HG03060 (cell line): ENCODE results near the gene NIN.
A peak's percentile ranks its signal among the peaks of the same experiment; 100 is the strongest.

Experiments used
- ATAC-seq: cut with Tn5 transposase; IDR thresholded peaks from one replicate; pipeline ENCODE4 v1.9.1; 2021; ENCODE audit warnings: low read depth, moderate number of reproducible peaks; ENCODE audit not compliant: unreplicated experiment

NIN gene

GRCh38 chr14:50830932-50831725 is at the start of gene NIN:
NIN (minus strand) TSS chr14:50831162; CDS start chr14:50822056, 9,106 bp downstream.
- ATAC-seq, result peak; percentile 33

GRCh38 chr14:50875359-50876070 is 44.6 kb upstream of the NIN start:
- ATAC-seq, result peak; percentile 82

- no peak for ATAC-seq
Observed at GRCh38 chr14:50874757-50875156, 43.8 kb upstream of the NIN start.

GRCh38 chr14:50871914-50872732 is 41.2 kb upstream of the NIN start, which contains the start of gene ABHD12B:
ABHD12B (plus strand) TSS chr14:50872053; CDS start chr14:50872175, 122 bp downstream.
- ATAC-seq, result no peak

GRCh38 chr14:50871228-50871627 is 40.3 kb upstream of the NIN start:
- ATAC-seq, result no peak

- no peak for ATAC-seq
Observed at GRCh38 chr14:50865391-50866076, 34.6 kb upstream of the NIN start.

GRCh38 chr14:50864946-50865345 is 34.0 kb upstream of the NIN start:
- no peak for ATAC-seq

- no peak for ATAC-seq
Observed at GRCh38 chr14:50864237-50864636, 33.3 kb upstream of the NIN start.

- ATAC-seq, result no peak
Observed at GRCh38 chr14:50862036-50862570, 31.1 kb upstream of the NIN start.

GRCh38 chr14:50860478-50861086 is 29.6 kb upstream of the NIN start:
- ATAC-seq, result no peak

- ATAC-seq, result no peak
Observed at GRCh38 chr14:50859296-50859624, 28.3 kb upstream of the NIN start.

- no peak for ATAC-seq
Observed at GRCh38 chr14:50856660-50857059, 25.7 kb upstream of the NIN start.

GRCh38 chr14:50855558-50855957 is 24.6 kb upstream of the NIN start:
- ATAC-seq, result no peak

GRCh38 chr14:50854521-50854920 is 23.6 kb upstream of the NIN start:
- ATAC-seq, result no peak

- no peak for ATAC-seq
Observed at GRCh38 chr14:50853891-50854290, 22.9 kb upstream of the NIN start.

GRCh38 chr14:50846226-50846880 is 15.4 kb upstream of the NIN start:
- ATAC-seq, result no peak

GRCh38 chr14:50845166-50845565 is 14.2 kb upstream of the NIN start:
- no peak for ATAC-seq

- ATAC-seq, result no peak
Observed at GRCh38 chr14:50844391-50844790, 13.4 kb upstream of the NIN start.

GRCh38 chr14:50839691-50840090 is 8.7 kb upstream of the NIN start:
- ATAC-seq, result no peak
